ENCODE measurements around the gene CPD.

DNA sequence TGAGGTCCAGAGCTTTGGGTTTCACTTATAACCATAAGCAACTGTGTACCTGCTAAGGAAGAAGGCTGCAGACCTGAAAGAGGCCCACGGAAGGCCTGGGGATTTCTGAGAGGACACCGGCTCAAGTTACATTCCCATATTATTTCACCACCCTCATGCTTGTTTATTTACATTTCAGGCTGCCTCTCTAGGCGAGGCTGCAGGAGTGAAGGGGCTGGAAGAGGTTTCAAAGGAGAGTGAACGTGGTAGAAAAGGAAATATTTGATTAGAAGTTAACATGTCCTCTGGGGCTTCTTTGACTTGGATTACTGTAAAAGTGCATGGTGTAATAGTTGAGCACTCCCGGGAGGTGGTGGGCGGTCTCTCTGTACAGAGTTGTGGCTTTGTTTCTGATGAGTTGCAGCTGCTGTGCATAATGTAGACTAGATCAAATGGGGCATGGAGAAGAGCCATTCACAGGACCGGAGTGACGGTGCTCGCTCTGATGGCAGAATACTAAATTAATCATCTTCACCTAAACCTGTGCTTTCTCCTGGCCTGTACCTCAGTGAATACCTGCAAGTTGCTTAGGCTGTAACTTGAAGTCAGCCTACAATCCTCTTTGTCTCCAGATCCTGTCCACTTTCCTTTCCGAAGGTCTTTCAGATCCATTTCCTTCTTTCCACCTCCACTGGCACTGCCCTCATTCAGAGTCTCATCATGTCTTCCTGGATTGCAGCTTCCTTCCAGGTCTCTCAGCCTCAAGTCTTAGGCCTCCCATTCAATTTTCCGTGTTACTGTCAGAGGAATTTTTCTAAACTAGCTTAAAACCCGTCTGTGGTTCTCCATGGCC lies 1.9 kb upstream of the CPD start:
- no peak for TF ChIP-seq POLR2AphosphoS5 (IDR thresholded peaks at IDR 0.05; ENCODE audit: low read depth, low read length)
- TF ChIP-seq SPI1 (IDR thresholded peaks at IDR 0.05; ENCODE audit: low read depth, low read length): no peak
- TF ChIP-seq POLR2A (IDR thresholded peaks at IDR 0.05; ENCODE audit: low read depth, low read length): no peak
- TF ChIP-seq TAF1 (IDR thresholded peaks at IDR 0.05; ENCODE audit: low read depth, low read length): no peak
